ENCODE data around the gene FAR1.
"Not testable (repeated sequence)": the region's sequence is repeated elsewhere in the genome, so short reads cannot be mapped to it uniquely, and the experiment has no call there.

The FAR1 gene, protein sequence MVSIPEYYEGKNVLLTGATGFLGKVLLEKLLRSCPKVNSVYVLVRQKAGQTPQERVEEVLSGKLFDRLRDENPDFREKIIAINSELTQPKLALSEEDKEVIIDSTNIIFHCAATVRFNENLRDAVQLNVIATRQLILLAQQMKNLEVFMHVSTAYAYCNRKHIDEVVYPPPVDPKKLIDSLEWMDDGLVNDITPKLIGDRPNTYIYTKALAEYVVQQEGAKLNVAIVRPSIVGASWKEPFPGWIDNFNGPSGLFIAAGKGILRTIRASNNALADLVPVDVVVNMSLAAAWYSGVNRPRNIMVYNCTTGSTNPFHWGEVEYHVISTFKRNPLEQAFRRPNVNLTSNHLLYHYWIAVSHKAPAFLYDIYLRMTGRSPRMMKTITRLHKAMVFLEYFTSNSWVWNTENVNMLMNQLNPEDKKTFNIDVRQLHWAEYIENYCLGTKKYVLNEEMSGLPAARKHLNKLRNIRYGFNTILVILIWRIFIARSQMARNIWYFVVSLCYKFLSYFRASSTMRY

DNA sequence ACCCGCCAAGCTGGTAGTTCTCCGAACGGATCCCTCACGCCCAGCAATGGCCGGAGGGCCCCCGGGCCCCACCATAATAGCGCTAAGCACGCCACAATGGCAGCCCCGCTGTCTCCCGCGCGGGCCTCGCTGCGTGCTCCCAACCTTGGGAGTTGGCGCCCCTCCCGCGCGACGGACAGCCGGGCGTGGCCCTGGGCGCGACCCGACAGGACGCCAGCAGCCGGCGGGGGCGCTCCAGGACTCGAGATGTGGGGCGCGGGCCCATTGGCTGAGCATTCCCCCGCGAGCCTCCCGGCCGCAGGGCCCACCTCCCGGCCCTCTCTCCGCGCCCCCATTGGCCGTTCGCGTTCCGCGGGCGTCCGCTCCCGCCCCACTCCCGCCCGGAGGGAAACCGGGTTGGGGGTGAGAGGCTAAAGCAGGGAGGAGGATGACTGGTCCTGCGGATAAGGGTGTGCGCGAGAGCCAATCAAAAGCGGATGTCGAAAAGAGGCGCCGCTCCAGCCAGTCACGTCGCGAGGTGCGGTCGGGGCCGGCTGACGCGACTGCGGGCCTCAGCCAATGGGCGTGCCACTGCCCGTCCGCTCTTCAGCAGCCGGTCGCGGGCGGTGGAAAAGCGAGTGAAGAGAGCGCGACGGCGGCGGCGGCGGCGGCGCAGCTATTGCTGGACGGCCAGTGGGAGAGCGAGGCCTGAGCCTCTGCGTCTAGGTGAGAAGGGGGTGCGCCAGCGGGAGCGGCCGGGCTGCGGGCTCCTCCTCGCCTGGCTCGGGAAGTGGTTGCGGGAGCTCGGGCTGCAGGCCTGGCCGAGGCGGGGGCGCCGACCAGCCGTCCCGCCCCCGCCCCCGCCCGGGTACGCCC, at the start of gene FAR1:
Gene FAR1 (plus strand): TSS at position 567 of the 855 bp plus-strand sequence. CDS start 26,098 bp downstream, outside the sequence.
- peak; percentile 98 for DNase-seq

DNA sequence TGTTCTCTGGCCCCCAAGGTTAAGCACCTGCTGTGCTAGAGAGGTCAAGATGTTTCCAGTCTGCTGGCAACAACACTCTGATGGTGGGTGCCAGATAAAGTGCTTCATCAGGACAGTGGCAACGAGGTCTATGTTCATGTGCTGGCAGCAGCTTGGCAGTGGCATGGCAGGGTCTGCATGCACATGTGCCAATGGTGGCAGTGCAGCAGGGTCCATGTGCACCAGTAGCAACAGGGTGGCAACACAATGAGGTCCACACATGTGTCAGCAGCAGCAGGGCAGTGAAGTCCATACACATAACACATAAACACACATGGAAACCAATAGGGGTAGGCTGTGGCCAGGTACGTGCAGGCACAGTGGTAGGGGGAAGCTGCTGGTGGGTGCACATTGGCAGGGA, 48.4 kb upstream of the FAR1 start:
- DNase-seq = no peak

DNA sequence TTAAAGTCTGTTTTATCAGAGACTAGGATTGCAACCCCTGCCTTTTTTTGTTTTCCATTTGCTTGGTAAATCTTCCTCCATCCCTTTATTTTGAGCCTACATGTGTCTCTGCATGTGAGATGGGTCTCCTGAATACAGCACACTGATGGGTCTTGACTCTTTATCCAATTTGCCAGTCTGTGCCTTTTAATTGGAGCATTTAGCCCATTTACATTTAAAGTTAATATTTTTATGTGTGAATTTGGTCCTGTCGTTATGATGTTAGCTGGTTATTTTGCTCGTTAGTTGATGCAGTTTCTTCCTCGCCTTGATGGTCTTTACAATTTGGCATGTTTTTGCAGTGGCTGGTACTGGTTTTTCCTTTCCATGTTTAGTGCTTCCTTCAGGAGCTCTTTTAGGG, 41.6 kb upstream of the FAR1 start:
- not testable (repeated sequence) for DNase-seq

DNA sequence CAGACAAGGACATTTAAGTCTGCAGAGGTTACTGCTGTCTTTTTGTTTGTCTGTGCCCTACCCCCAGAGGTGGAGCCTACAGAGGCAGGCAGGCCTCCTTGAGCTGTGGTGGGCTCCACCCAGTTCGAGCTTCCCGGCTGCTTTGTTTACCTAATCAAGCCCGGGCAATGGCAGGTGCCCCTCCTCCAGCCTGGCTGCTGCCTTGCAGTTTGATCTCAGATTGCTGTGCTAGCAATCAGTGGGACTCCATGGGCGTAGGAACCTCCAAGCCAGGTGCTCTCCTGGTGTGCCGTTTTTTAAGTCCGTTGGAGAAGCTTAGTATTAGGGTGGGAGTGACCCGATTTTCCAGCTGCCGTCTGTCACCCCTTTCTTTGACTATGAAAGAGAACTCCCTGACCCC, 39.8 kb upstream of the FAR1 start:
- DNase-seq = not testable (repeated sequence)

DNA sequence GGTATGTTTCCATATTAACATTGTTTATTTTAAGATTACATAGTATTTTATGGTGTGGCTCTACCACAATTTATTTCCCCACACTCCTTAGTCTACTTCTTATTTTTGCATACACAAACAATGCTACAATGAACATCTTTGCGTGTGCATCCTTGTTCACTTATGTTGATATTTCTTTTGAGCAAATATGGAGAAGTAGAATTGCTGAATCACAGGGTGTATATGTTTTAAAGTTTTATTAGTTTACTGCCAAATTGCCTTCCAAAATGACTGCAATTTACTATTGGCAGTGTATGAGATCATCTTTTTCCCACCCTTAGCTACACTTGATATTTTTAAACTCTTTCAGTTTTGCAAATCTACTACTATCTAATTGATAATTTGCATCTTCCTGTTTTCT, 38.7 kb upstream of the FAR1 start:
- no peak for DNase-seq

DNA sequence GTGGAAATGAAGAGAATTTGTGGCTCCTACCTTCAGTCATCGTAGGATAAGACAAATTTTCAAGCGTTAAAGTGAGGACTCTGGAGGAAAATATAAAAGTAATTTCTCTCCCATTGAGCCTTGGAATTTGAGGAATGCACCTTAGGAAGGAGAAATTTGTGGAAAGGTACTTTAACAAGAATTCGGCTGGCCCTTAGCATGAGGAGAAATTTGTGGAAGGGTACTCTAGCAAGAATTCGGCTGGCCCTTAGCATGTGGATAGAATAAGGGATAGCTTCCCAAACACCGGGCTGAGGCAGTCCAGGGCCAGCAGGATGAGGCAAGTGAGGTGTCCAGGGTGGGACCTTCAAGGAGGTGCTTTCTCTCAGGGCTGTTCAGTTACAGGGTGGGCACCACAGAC, 33.2 kb upstream of the FAR1 start:
- no peak for DNase-seq

DNA sequence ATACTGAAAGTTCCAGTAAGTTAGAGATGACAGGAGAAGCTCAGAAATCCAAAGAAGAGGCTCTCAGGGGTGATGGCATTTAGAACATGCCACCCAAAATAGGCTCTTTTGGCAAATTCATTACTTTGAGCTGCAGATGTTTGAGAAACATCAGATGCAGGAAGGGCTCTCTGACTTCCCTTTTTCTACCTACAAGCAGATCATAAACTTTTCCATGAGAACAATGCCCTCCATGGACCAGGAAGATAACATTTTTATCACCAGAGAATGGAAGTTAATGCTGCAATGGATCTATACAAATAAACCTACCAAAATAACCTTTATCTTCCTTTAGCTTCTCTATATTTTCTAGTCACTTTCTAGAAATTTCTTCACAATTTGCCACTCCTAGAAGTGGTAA, 32.7 kb upstream of the FAR1 start:
- DNase-seq = no peak

DNA sequence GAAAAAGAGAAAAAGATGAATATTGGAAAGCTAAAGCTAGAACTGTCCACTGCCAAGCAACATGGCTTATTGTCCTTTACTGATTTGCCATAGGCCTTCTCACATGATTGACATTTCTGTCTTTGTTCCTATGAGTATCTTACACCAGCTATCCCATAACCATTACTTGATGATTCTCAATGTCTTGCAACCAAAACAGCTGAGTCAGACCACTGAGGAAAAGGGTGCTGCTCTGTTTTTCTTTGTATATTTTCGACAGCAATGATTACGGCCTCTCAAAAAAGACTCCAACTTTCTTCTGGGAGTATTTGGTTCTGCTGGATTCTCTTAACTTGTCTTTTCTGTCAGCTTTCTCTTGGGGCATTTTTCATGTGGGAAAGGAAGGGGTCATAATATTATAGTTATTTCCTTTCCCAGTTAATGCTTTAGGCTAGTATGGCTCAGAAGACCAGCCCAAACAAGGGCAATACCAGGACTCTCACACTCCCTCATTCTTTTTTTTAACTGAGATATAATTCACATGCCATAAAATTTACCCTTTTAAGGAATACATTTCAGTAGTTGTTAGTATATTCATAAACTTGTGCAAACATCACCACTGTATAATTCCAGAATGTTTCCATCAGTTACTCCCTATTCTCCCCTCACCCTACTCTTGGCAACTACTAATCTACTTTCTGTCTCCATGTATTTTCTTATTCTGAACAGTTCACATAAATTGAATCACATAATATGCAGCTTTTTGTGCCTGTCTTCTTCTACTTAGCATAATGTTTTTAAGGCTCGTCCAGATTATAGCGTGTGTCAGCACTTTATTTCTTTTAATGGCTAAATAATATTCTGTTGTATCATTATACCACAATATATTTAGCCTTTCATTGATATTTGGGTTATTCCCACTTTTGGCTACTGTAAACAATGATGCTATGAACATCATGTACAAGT, 31.1 kb upstream of the FAR1 start:
- no peak for DNase-seq

DNA sequence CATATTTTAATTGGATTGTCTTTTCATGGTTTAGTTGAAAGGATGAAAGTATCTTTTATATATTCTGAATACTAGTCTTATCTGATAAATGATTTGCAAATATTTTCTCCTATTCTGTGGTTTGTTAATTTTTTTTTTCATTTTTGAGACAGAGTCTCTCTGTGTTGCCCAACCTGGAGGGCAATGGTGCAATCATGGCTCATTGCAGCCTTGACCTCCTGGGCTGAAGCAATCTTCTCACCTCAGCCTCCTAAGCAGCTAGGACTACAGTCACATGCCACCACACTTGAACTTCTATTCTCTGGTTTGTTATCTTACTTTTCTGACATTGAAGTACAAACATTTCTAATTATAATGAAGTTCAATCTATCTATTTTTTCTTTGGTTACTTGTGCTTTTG, 30.0 kb upstream of the FAR1 start:
- no peak for DNase-seq

DNA sequence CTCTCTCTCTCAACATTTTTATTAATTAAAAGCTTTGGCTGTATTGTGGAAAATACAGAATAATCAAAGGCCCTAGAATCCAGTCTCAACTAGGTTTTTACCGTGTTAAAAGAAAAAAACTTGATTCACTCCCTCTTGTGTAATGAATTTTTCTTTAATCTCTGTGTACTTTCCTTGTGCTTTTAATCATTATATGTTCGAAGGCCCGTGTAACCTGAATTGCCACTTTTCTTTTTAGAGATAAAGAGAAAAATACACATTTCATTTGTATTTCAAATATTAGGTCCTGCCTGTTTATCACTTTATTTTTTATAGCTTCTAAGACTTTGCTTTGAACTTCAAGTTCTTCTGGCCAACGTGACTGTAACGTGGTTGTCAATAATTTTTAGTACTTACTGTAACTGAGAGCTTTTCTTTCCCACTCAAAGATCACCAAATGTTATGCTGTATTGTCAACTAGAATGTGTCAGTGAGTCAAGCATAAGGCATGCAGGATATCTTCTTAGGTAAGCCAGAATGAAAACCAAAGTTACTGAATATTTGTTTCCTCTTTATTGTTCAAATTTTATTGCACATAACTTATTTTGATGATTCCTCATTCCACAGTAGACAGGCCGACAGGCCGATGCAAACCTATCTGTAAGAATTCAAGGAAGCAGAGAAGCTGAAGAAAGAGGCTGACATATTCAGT, 23.3 kb upstream of the FAR1 start:
- DNase-seq = no peak

DNA sequence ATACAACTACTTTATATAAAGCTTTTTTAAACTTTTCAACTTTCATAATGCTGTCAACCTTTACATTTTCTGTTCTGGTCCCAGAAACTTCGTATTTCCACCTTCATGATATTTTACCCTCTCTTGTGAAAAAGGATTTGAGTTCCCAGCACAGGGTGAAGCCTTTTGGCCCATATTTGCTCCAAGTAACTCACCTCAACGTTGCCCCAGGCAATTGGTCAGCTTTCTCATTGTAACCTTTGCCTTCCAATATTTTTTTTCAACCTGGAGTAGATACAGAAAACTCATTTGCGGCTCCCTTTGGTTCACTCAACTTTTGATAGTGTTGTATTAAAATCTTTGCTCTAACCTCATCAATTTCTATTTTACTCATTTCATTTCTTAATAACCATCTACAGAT, 21.1 kb upstream of the FAR1 start:
- DNase-seq = no peak

DNA sequence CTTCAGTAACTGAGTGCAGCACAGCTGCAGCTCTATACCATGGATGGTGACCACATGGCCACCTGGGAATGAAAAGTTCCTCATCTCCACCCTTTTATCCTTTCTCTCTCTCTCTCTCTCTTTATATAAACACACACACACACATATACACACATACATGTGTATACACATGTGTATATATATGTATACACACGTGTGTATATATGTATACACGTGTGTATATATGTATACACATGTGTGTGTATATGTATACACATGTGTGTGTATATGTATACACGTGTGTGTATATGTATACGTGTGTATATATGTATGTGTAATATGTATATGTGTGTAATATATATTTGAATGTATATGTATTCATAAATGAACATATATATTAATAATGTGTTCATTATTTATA, 18.8 kb upstream of the FAR1 start:
- DNase-seq = no peak

DNA sequence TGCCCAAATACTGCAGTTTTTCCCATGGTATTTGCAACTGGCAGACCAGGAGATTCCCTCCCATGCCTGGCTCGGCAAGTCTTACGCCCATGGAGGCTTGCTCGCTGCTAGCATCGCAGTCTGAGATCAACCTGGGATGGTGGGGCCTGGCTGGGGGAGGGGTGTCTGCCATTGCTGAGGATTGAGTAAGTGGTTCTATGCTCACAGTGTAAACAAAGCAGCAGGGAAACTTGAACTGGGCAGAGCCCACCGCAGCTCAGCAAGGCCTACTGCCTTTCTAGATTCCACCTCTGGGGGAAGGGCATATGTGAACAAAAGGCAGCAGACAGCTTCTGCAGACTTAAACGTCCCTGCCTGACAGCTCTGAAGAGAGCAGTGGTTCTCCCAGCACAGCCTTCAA, 17.0 kb upstream of the FAR1 start:
- DNase-seq = not testable (repeated sequence)

DNA sequence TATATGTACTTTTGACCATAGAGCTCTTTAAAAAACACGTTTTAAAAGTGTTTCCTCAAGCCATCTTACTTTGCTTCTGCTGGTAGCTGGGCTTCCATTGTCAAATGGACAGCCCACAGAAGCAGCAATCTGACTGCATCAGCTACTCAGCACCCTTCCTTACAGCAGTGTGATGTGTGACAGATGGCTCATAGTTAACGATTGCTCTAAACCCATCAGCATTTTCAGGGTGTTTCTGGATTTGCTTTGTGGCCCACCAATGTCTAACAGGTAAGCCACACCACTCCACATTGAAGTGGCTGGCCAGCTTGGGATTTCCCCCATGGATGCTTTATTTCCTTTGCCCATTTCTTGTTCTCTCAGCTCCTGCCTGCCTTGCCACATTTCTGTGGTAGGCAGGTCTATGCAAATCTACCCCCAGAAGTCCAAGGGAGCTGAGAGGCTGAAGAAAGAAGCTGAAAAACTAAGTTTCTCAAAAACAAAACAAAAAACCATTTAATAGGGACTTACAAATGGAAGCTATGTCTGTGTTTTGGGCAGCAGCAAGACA, 7.3 kb upstream of the FAR1 start:
- no peak for DNase-seq

DNA sequence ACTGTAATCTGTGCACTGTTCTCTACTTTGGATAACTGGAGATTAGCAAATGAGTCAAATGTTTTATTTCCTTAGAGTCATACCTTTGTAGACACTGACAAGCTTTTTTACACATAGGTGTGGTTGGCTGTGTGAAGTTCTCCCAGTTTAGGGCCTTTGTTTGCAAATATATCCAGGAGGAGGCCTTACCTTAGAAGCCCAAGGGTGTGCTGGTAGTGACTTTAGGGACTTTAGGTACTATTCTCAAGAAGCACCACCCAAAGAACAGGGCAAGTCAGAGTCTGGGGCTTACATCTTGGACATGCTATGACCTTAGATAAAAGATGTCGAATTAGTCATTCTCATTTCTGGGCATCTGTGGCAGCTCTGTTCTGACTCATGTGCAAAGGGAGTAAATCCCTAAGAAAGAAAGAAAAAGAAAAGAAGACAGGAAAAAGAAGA, 4.8 kb upstream of the FAR1 start:
- DNase-seq = no peak

DNA sequence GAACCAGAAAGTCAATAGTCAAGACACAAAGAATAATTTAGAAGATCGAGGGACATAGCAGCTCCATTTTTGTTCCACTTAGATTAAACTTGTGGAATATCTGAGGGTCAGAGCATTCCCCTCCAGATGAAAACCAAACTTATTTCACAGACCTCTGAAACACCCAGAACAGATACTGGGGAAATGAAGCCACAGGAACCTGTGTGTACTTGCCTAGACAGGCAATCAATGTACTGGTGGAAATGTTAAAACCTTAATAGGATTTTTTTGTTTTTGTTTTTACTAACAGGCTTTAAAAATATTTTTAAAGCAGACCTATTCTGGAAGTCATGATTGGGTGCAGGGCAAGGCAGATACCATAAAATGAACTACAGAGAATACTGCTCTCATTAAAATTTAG, 4.1 kb upstream of the FAR1 start:
- no peak for DNase-seq

DNA sequence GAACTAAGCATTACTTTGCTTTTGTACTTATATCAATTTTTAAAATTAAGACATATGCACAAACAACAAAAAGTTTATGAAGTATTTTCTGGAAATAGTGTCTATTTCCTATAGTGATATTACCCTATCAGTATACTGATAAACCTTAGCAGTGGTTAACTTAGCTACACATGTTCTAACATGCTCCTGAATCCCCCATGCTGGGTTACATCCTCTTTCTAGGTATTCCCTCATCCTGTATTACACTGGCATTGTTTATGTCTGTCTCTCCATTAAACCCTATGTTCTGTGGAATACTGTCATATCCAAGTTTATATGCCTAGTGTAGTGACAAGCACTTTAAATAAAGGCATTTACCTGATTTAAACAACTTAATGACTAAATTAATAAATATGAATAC, 1.8 kb upstream of the FAR1 start:
- no peak for DNase-seq

DNA sequence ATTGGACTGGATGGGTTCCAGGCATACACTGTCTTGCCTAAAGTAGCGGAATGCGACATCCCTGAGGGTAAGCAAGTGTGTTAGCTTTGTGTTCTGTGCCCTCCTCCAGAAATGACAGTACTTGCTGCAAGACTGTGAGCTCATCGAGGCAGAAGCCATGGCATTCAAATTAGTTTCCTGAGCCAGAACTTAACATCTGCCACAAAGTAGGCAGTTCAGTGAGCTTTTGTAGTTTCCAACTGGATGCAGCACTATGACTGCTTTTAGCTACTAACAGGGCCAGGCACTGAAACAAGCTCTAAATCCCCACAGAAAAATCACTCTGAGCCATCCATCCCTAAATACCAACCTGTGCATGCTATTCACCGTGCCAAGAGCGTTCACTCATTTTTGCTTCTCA, 1.2 kb upstream of the FAR1 start:
- DNase-seq = no peak

DNA sequence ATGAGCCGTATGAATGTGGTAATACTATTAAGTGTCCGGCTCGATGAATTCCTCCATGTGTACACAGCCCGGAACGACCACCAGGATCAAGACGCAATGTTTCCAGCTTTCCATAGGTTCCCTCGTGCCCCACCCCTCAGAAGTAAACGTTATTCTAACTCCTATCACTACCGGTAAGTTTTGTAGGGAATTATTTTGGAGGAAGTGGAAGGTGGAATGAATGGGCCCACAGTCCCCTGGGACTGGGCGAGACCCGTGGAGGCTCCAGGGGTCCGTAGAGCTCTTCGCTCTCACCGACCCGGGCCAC, 720 bp upstream of the FAR1 start:
- no peak for DNase-seq

DNA sequence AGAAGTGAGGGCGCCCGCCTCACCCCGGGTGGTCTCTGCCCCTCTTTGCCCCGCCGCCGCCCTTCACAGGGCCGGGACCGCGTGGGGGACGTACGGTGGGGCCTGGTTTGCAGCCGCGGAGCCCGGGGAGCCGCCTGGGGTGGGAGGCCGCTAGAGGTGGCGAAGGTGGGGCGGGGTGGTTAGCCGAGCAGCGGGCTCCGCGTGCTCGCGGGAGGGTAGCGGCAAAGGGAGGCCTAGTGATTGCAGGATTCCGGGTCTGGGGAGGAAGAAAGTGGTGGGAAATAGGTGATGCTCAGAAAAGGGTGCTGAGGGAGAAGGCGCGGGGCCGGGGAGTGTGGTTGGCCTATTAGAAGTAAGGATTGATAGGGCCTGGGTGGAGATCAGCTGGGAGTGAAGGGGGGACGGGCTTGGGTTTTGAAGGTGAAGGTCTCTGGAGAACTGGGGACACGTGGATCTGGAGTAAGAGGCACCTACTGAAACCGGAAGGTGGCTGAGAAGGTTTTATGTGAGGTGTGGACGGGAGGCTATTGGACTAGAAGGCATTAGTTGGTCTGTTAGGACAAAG, 571 bp downstream of the FAR1 start:
- DNase-seq = peak; percentile 21 to 51
